Mesenchymal stem cell (in vitro differentiated cells and primary cell): ENCODE data around the gene KXD1. TPM values are rescaled to one million over a fixed set of nuclear protein-coding genes. Genes with fewer than 3 reads are reported as not detected.

Experiments
- DNase-seq: peaks from one replicate; pipeline ENCODE4 v3.0.0-alpha.2; 2013
- H2AFZ ChIP-seq: one replicate; pipeline ENCODE4 v1.6.1; 2013; ENCODE audit warnings: low read depth, mild to moderate bottlenecking, control low read depth, inconsistent platforms, low read length, moderate library complexity
- H2AK5ac ChIP-seq: 2 replicates; pipeline ENCODE4 v1.6.1; 2013; ENCODE audit warnings: low read length, moderate library complexity, mild to moderate bottlenecking, inconsistent platforms; ENCODE audit not compliant: severe bottlenecking
- H2BK120ac ChIP-seq: one replicate; pipeline ENCODE4 v1.6.1; 2013; ENCODE audit warnings: low read depth, mild to moderate bottlenecking, inconsistent platforms, low read length, moderate library complexity
- H2BK12ac ChIP-seq, 2 experiments: one replicate each; pipeline ENCODE4 v1.6.1; 2013; ENCODE audit warnings: inconsistent platforms in 2 of 2, low read length in 2 of 2, mild to moderate bottlenecking in 2 of 2, moderate library complexity in 2 of 2, control low read depth in 1 of 2
- H2BK15ac ChIP-seq: one replicate; pipeline ENCODE4 v1.6.1; 2013; ENCODE audit warnings: mild to moderate bottlenecking, low read depth, inconsistent platforms; ENCODE audit not compliant: poor library complexity, severe bottlenecking
- H2BK5ac ChIP-seq: 2 replicates; pipeline ENCODE4 v1.6.1; 2013; ENCODE audit warnings: low read depth, mild to moderate bottlenecking, low read length, control low read depth, inconsistent platforms; ENCODE audit not compliant: poor library complexity, severe bottlenecking
- H3K14ac ChIP-seq, 2 experiments: one replicate each; pipeline ENCODE4 v1.6.1; 2013; ENCODE audit warnings: inconsistent platforms in 2 of 2, low read length in 2 of 2, control low read depth in 1 of 2, mild to moderate bottlenecking in 1 of 2, moderate library complexity in 1 of 2
- H3K18ac ChIP-seq, 2 experiments: one replicate each; pipeline ENCODE4 v1.6.1; 2013; ENCODE audit warnings: inconsistent platforms in 2 of 2, low read length in 2 of 2, control low read depth in 1 of 2, low read depth in 1 of 2, mild to moderate bottlenecking in 1 of 2
- H3K23ac ChIP-seq, 2 experiments: one replicate each; pipeline ENCODE4 v1.6.1; 2013; ENCODE audit warnings: inconsistent platforms in 2 of 2, low read length in 2 of 2, mild to moderate bottlenecking in 2 of 2, moderate library complexity in 2 of 2, control low read depth in 1 of 2
- H3K27ac ChIP-seq: 2 replicates; pipeline ENCODE4 v1.5.1; 2013; ENCODE audit warnings: mild to moderate bottlenecking, moderate library complexity, low read length, control low read depth, inconsistent platforms; ENCODE audit not compliant: poor library complexity, severe bottlenecking
- H3K27me3 ChIP-seq, 2 experiments: 2 replicates each; pipeline versions ENCODE4 v1.6.1 to v1.7.0; 2013; ENCODE audit warnings: low read length in 2 of 2, mild to moderate bottlenecking in 2 of 2, moderate library complexity in 2 of 2, control low read depth in 1 of 2, inconsistent platforms in 1 of 2; ENCODE audit not compliant: control insufficient read depth in 1 of 2, insufficient read depth in 1 of 2
- H3K36me3 ChIP-seq, 2 experiments: 2 replicates each; pipeline versions ENCODE4 v1.6.1 to v1.7.0; 2013; ENCODE audit warnings: low read length in 2 of 2, control low read depth in 1 of 2, inconsistent platforms in 1 of 2, low read depth in 1 of 2, mild to moderate bottlenecking in 1 of 2; ENCODE audit not compliant: insufficient read depth in 2 of 2, control insufficient read depth in 1 of 2
- H3K4ac ChIP-seq, 2 experiments: one replicate each; pipeline ENCODE4 v1.6.1; 2013; ENCODE audit warnings: inconsistent platforms in 2 of 2, low read length in 2 of 2, mild to moderate bottlenecking in 2 of 2, moderate library complexity in 2 of 2, control low read depth in 1 of 2, low read depth in 1 of 2
- H3K4me1 ChIP-seq: 2 replicates; pipeline ENCODE4 v1.6.1; 2013; ENCODE audit warnings: low read depth, low read length, control low read depth; ENCODE audit not compliant: control insufficient read depth, insufficient read depth
- H3K4me2 ChIP-seq: 2 replicates; pipeline ENCODE4 v1.6.1; 2013; ENCODE audit warnings: low read length, mild to moderate bottlenecking, inconsistent platforms; ENCODE audit not compliant: poor library complexity, severe bottlenecking
- H3K4me3 ChIP-seq, 2 experiments: 2 replicates each; pipeline versions ENCODE4 v1.5.1 to v1.7.0; 2013; ENCODE audit warnings: low read length in 2 of 2, mild to moderate bottlenecking in 2 of 2, control low read depth in 1 of 2, low read depth in 1 of 2; ENCODE audit not compliant: insufficient read depth in 1 of 2
- H3K79me1 ChIP-seq: replicated peaks from 2 replicates; pipeline ENCODE4 v1.6.1; 2013; ENCODE audit warnings: mild to moderate bottlenecking, control low read depth, low read length, inconsistent platforms; ENCODE audit not compliant: poor library complexity, severe bottlenecking
- H3K9ac ChIP-seq: 2 replicates; pipeline ENCODE4 v1.7.0; 2013; ENCODE audit warnings: mild to moderate bottlenecking, low read length, moderate library complexity
- H3K9me3 ChIP-seq: 2 replicates; pipeline ENCODE4 v1.7.0; 2013; ENCODE audit warnings: mild to moderate bottlenecking, low read length; ENCODE audit not compliant: control insufficient read depth
- H4K8ac ChIP-seq: one replicate; pipeline ENCODE4 v1.6.1; 2013; ENCODE audit warnings: inconsistent platforms, mild to moderate bottlenecking, low read length, moderate library complexity
- H4K91ac ChIP-seq: one replicate; pipeline ENCODE4 v1.6.1; 2013; ENCODE audit warnings: mild to moderate bottlenecking, low read length, inconsistent platforms
- WGBS: methylation state at CpG from one replicate; pipeline ENCODE4 v1.1.7; 2013; ENCODE audit warnings: mixed read lengths; 5-methylcytosine and 5-hydroxymethylcytosine counted together
- polyA plus RNA-seq, 2 experiments: library from polyadenylated mRNA; stranded (reverse); fragments of 200-250 nt; gene quantifications; one replicate each; pipeline ENCODE4 v1.2.3, GENCODE V29; 2013

KXD1 gene, protein sequence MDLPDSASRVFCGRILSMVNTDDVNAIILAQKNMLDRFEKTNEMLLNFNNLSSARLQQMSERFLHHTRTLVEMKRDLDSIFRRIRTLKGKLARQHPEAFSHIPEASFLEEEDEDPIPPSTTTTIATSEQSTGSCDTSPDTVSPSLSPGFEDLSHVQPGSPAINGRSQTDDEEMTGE
- 138 TPM for polyA plus RNA-seq (2013, experiment 1 of 2)
- 134 TPM for polyA plus RNA-seq (2013, experiment 2 of 2)

- Histone ChIP-seq H3K23ac (peak within 1 kb of the TSS in 1 of 2 experiments; percentile 91), H2AFZ (peak within 1 kb of the TSS; percentile 86), H3K79me1 (peaks cover 15% of the 10 kb centered on the region), H2AK5ac (peak within 1 kb of the TSS; percentile 43), H2BK5ac (peak within 1 kb of the TSS; percentile 26), H3K4ac (peak within 1 kb of the TSS; percentile 79 to 97), H2BK12ac (peak within 1 kb of the TSS in 1 of 2 experiments; percentile 75), H3K9ac (peak within 1 kb of the TSS; percentile 99), H4K91ac (peak within 1 kb of the TSS; percentile 83), H3K27ac (no peak within 1 kb of the TSS), H4K8ac (peak within 1 kb of the TSS; percentile 97), H3K36me3 (peaks cover 9% of the 10 kb centered on the region in 2 experiments), H3K18ac (peak within 1 kb of the TSS; percentile 77 to 97), H3K4me2 (peak within 1 kb of the TSS; percentile 79), H3K4me3 (peak within 1 kb of the TSS; percentile 94 to 100), H3K4me1 (peaks cover 4% of the 10 kb centered on the region), H3K9me3 (no peaks in the 10 kb centered on the region), H3K14ac (peak within 1 kb of the TSS in 1 of 2 experiments; percentile 96), H3K27me3 (no peaks in the 10 kb centered on the region), H2BK15ac (no peak within 1 kb of the TSS), H2BK120ac (peak within 1 kb of the TSS; percentile 78)
- peak; percentile 99 for DNase-seq
- 2% methylated on average over 57 of the region's 58 CpGs for WGBS
These were observed at the start of gene KXD1 for GRCh38 chr19:18557411-18558201. TSS of gene KXD1 (plus strand) at chr19:18557870. CDS start at chr19:18562057, 4,187 bp downstream.

- 87% methylated on average over 6 of the region's 7 CpGs for WGBS
- no peaks in the 10 kb centered on the region for H3K9me3 ChIP-seq
- no peak overlapping the region for H3K23ac ChIP-seq
- H3K27me3 ChIP-seq, result no peaks in the 10 kb centered on the region
- no peak overlapping the region for H4K8ac ChIP-seq
- no peak overlapping the region for H3K27ac ChIP-seq
- H2BK120ac ChIP-seq, result no peak overlapping the region
- H3K36me3 ChIP-seq, result peaks cover 3 to 12% of the 10 kb centered on the region in 2 experiments
- H2AFZ ChIP-seq, result no peak overlapping the region
- peaks cover 13% of the 10 kb centered on the region for H3K79me1 ChIP-seq
- peak overlapping the region in 1 of 2 experiments; percentile 46 for H3K14ac ChIP-seq
- H2BK5ac ChIP-seq, result no peak overlapping the region
- peak overlapping the region; percentile 6 for H3K9ac ChIP-seq
- no peak overlapping the region for H3K4me2 ChIP-seq
- no peak overlapping the region for H4K91ac ChIP-seq
- H2BK12ac ChIP-seq, result no peak overlapping the region
- H3K18ac ChIP-seq, result no peak overlapping the region
- no peak overlapping the region for H3K4me3 ChIP-seq
- no peak overlapping the region for H2BK15ac ChIP-seq
- H3K4me1 ChIP-seq, result peaks cover 61% of the 10 kb centered on the region
- no peak overlapping the region for H3K4ac ChIP-seq
- DNase-seq, result no peak
- H2AK5ac ChIP-seq, result no peak overlapping the region
These were observed 49.1 kb upstream of the KXD1 start for GRCh38 chr19:18508585-18508984.

DNA sequence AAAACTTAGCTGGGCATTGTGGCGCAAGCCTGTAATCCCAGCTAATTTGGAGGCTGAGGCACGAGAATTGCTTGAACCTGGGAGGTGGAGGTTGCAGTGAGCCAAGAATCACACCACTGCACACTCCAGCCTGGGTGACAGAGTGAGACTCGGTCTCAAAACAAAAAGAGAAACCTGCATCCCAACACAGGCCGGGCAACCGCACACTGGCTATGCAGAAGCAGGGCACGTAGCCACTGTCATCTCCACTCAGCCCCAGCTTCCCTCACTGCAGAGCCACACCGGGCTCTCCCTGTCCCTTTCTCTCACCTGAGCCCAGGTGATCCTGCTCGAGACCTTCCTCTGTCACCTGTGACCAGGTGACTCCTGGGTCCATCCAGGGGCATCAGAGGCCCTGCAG is 47.5 kb upstream of the KXD1 start:
- no peak overlapping the region for H3K27ac ChIP-seq
- H2AK5ac ChIP-seq, result no peak overlapping the region
- no peak overlapping the region for H2BK5ac ChIP-seq
- no peaks in the 10 kb centered on the region for H3K9me3 ChIP-seq
- H3K27me3 ChIP-seq, result no peaks in the 10 kb centered on the region
- peak overlapping the region in 1 of 2 experiments; percentile 44 for H3K14ac ChIP-seq
- no peak overlapping the region for H3K4me3 ChIP-seq
- H3K23ac ChIP-seq, result no peak overlapping the region
- H3K4me2 ChIP-seq, result no peak overlapping the region
- no peak for DNase-seq
- peaks cover 3 to 12% of the 10 kb centered on the region in 2 experiments for H3K36me3 ChIP-seq
- H4K8ac ChIP-seq, result no peak overlapping the region
- no peak overlapping the region for H4K91ac ChIP-seq
- peaks cover 57% of the 10 kb centered on the region for H3K4me1 ChIP-seq
- H2BK12ac ChIP-seq, result no peak overlapping the region
- no peak overlapping the region for H2AFZ ChIP-seq
- peak overlapping the region in 1 of 2 experiments; percentile 41 for H3K18ac ChIP-seq
- 95% methylated on average over 8 of the region's 8 CpGs for WGBS
- no peak overlapping the region for H2BK15ac ChIP-seq
- H3K9ac ChIP-seq, result no peak overlapping the region
- peaks cover 9% of the 10 kb centered on the region for H3K79me1 ChIP-seq
- no peak overlapping the region for H3K4ac ChIP-seq
- H2BK120ac ChIP-seq, result no peak overlapping the region

DNA sequence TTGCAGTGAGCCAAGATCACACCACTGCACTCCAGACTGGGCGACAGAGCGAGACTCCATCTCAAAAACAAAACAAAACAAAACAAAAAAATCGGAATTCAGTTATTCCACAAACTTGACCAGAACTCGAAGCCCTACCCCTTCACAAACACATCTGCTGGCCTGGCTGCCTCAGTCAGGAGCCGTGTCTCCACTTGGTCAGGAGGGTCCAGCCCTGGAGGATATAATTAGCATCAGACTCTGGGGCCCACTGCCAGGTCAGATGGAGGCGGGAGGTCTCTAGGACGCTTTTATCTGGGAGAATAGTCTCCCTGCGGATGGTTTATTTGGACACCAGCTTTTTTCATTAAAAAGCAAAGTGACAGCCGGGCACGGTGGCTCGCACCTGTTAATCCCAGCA is 43.8 kb upstream of the KXD1 start:
- H2AFZ ChIP-seq, result no peak overlapping the region
- no peak overlapping the region for H4K8ac ChIP-seq
- no peaks in the 10 kb centered on the region for H3K9me3 ChIP-seq
- H3K18ac ChIP-seq, result no peak overlapping the region
- no peak for DNase-seq
- peaks cover 6% of the 10 kb centered on the region for H3K79me1 ChIP-seq
- no peak overlapping the region for H2BK12ac ChIP-seq
- H3K4ac ChIP-seq, result no peak overlapping the region
- WGBS, result 87% methylated on average over 11 of the region's 11 CpGs
- no peak overlapping the region for H3K4me2 ChIP-seq
- H3K27me3 ChIP-seq, result no peaks in the 10 kb centered on the region
- H3K27ac ChIP-seq, result no peak overlapping the region
- H3K9ac ChIP-seq, result peak overlapping the region; percentile 71
- peaks cover 40% of the 10 kb centered on the region for H3K4me1 ChIP-seq
- H3K23ac ChIP-seq, result no peak overlapping the region
- no peak overlapping the region for H2BK15ac ChIP-seq
- no peak overlapping the region for H2AK5ac ChIP-seq
- H3K36me3 ChIP-seq, result peaks cover 3 to 12% of the 10 kb centered on the region in 2 experiments
- no peak overlapping the region for H2BK5ac ChIP-seq
- no peak overlapping the region for H3K14ac ChIP-seq
- H3K4me3 ChIP-seq, result no peak overlapping the region
- no peak overlapping the region for H2BK120ac ChIP-seq
- no peak overlapping the region for H4K91ac ChIP-seq
